ENCODE data around the gene OR52B6.

- no peak for TF ChIP-seq CTCF (conservative IDR thresholded peaks at IDR 0.05)
- TF ChIP-seq EZH2 (IDR thresholded peaks at IDR 0.05; ENCODE audit: low read depth), result no peak
Measured at GRCh38 chr11:5618807-5619206, 38.1 kb downstream of the OR52B6 start.

Data from PC-9 (cell line).